ENCODE results near the gene EXOC6.

DNA sequence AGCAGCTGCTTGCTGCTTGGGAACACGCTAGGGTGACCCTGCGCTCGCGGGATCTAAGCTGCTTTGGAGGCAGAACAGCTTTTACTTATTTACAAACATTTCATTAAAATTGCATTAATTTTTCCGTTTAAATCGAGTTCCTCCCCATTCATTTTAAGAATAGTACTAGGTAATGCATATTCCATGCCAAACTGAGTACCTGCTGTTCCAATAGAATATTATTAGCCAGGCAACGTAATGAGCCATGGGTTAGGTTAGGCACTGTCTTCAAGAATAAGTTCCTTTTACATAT lies 860 bp downstream of the EXOC6 start:
- TF ChIP-seq, protein P1, sequence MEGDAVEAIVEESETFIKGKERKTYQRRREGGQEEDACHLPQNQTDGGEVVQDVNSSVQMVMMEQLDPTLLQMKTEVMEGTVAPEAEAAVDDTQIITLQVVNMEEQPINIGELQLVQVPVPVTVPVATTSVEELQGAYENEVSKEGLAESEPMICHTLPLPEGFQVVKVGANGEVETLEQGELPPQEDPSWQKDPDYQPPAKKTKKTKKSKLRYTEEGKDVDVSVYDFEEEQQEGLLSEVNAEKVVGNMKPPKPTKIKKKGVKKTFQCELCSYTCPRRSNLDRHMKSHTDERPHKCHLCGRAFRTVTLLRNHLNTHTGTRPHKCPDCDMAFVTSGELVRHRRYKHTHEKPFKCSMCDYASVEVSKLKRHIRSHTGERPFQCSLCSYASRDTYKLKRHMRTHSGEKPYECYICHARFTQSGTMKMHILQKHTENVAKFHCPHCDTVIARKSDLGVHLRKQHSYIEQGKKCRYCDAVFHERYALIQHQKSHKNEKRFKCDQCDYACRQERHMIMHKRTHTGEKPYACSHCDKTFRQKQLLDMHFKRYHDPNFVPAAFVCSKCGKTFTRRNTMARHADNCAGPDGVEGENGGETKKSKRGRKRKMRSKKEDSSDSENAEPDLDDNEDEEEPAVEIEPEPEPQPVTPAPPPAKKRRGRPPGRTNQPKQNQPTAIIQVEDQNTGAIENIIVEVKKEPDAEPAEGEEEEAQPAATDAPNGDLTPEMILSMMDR (IDR thresholded peaks at IDR 0.05): no peak
- no peak for TF ChIP-seq POLR2A (IDR thresholded peaks at IDR 0.05)
